ENCODE results near the gene MICAL3. TPM values are rescaled to one million over a fixed set of nuclear protein-coding genes. Genes with fewer than 3 reads are reported as not detected.
"Not testable (repeated sequence)": the region's sequence is repeated elsewhere in the genome, so short reads cannot be mapped to it uniquely, and the experiment has no call there.

The MICAL3 gene
- total RNA-seq, 1 donor from 2014 or later, result 54.8 TPM

- Mint-ChIP-seq H3K27ac (no peak overlapping the region), H3K36me3 (ENCODE audit: insufficient read depth) (no peaks in the 10 kb centered on the region)
- no peak for TF ChIP-seq CTCF (IDR thresholded peaks at IDR 0.05; ENCODE audit: unreplicated experiment)
These were observed 42.8 kb upstream of the MICAL3 start for GRCh38 chr22:18067121-18067520.

GRCh38 chr22:18066181-18066859 lies 42.0 kb upstream of the MICAL3 start:
- TF ChIP-seq CTCF (IDR thresholded peaks at IDR 0.05; ENCODE audit: unreplicated experiment), result no peak
- H3K4me3 Mint-ChIP-seq (ENCODE audit: low read depth), result no peak overlapping the region
- no peak for DNase-seq (ENCODE audit: low spot score, unreplicated experiment)
- H3K27me3 Mint-ChIP-seq, result peaks cover 26% of the 10 kb centered on the region
- no peaks in the 10 kb centered on the region for H3K36me3 Mint-ChIP-seq (ENCODE audit: insufficient read depth)
- H3K27ac Mint-ChIP-seq, result no peak overlapping the region
- peaks cover 7% of the 10 kb centered on the region for H3K4me1 Mint-ChIP-seq (ENCODE audit: low read depth)
- no peaks in the 10 kb centered on the region for H3K9me3 Mint-ChIP-seq (ENCODE audit: low read depth)

More at GRCh38 chr22:18067121-18067520, 42.8 kb upstream of the MICAL3 start:
- no peak for DNase-seq (ENCODE audit: low spot score, unreplicated experiment)
- no peaks in the 10 kb centered on the region for H3K9me3 Mint-ChIP-seq (ENCODE audit: low read depth)
- no peak overlapping the region for H3K4me3 Mint-ChIP-seq (ENCODE audit: low read depth)
- peaks cover 6% of the 10 kb centered on the region for H3K4me1 Mint-ChIP-seq (ENCODE audit: low read depth)
- H3K27me3 Mint-ChIP-seq, result peaks cover 28% of the 10 kb centered on the region

- H3K36me3 Mint-ChIP-seq (ENCODE audit: insufficient read depth), result no peaks in the 10 kb centered on the region
- H3K9me3 Mint-ChIP-seq (ENCODE audit: low read depth), result no peaks in the 10 kb centered on the region
- H3K27ac Mint-ChIP-seq, result no peak overlapping the region
- no peak overlapping the region for H3K4me3 Mint-ChIP-seq (ENCODE audit: low read depth)
- H3K4me1 Mint-ChIP-seq (ENCODE audit: low read depth), result peaks cover 11% of the 10 kb centered on the region
- DNase-seq (ENCODE audit: low spot score, unreplicated experiment), result no peak
- TF ChIP-seq CTCF (IDR thresholded peaks at IDR 0.05; ENCODE audit: unreplicated experiment), result no peak
- peaks cover 26% of the 10 kb centered on the region for H3K27me3 Mint-ChIP-seq
These were observed 40.9 kb upstream of the MICAL3 start for GRCh38 chr22:18065256-18065655.

GRCh38 chr22:18064636-18065035 lies 40.3 kb upstream of the MICAL3 start:
- no peaks in the 10 kb centered on the region for H3K9me3 Mint-ChIP-seq (ENCODE audit: low read depth)
- no peak overlapping the region for H3K4me3 Mint-ChIP-seq (ENCODE audit: low read depth)
- DNase-seq (ENCODE audit: low spot score, unreplicated experiment), result no peak
- H3K27ac Mint-ChIP-seq, result no peak overlapping the region
- no peak for TF ChIP-seq CTCF (IDR thresholded peaks at IDR 0.05; ENCODE audit: unreplicated experiment)
- H3K27me3 Mint-ChIP-seq, result peaks cover 26% of the 10 kb centered on the region
- H3K36me3 Mint-ChIP-seq (ENCODE audit: insufficient read depth), result no peaks in the 10 kb centered on the region
- peaks cover 11% of the 10 kb centered on the region for H3K4me1 Mint-ChIP-seq (ENCODE audit: low read depth)

GRCh38 chr22:18063715-18064114 lies 39.4 kb upstream of the MICAL3 start:
- peaks cover 13% of the 10 kb centered on the region for H3K4me1 Mint-ChIP-seq (ENCODE audit: low read depth)

GRCh38 chr22:18063306-18063705 lies 38.9 kb upstream of the MICAL3 start:
- H3K27ac Mint-ChIP-seq, result no peak overlapping the region
- peaks cover 27% of the 10 kb centered on the region for H3K27me3 Mint-ChIP-seq
- no peak for TF ChIP-seq CTCF (IDR thresholded peaks at IDR 0.05; ENCODE audit: unreplicated experiment)
- no peak for DNase-seq (ENCODE audit: low spot score, unreplicated experiment)
- H3K9me3 Mint-ChIP-seq (ENCODE audit: low read depth), result no peaks in the 10 kb centered on the region
- H3K4me3 Mint-ChIP-seq (ENCODE audit: low read depth), result no peak overlapping the region
- H3K36me3 Mint-ChIP-seq (ENCODE audit: insufficient read depth), result no peaks in the 10 kb centered on the region
- peaks cover 12% of the 10 kb centered on the region for H3K4me1 Mint-ChIP-seq (ENCODE audit: low read depth)

More at GRCh38 chr22:18063715-18064114, 39.4 kb upstream of the MICAL3 start:
- peaks cover 29% of the 10 kb centered on the region for H3K27me3 Mint-ChIP-seq
- H3K27ac Mint-ChIP-seq; H3K4me3 Mint-ChIP-seq (ENCODE audit: low read depth); H3K36me3 Mint-ChIP-seq (ENCODE audit: insufficient read depth); H3K9me3 Mint-ChIP-seq (ENCODE audit: low read depth); DNase-seq (ENCODE audit: low spot score, unreplicated experiment): not testable (repeated sequence)
